GM19099 (cell line): ENCODE measurements around the gene ZNF446.

Experiments
- POLR2A ChIP-seq: IDR thresholded peaks from 3 replicates; pipeline ENCODE4 v1.6.1; 2011; ENCODE audit warnings: low read depth; ENCODE audit not compliant: insufficient read length; ENCODE audit errors: extremely low read depth

Gene ZNF446

DNA sequence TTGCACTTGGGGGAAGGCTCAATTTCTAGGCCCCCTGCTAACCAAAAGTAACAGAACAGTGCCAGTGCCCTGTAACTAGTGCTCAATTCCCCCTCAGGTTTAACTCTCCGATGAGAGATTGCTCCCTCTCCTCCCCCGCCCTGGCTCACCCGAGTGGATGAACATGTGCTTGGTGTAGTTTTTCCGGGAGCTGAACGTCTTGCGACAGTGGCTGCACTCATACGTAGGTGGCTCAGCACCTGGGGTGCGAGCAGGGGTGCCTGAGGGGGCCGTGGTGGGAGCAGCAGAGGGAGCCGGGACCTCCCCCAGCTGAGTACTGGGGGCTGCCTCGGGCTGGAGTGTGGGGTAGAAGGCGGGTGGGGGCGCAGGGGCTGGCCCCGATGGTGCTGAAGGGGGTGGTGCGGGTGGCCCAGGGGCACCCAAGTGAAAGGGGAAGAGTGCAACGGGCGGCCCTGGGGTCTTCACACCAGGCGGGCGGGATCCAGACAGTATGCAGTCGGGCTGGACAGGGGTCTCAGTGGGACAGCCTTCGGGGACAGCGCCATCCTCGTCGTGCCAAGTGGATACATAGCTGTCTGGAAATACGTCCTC, 40.2 kb downstream of the ZNF446 start:
- TF ChIP-seq POLR2A = no peak

DNA sequence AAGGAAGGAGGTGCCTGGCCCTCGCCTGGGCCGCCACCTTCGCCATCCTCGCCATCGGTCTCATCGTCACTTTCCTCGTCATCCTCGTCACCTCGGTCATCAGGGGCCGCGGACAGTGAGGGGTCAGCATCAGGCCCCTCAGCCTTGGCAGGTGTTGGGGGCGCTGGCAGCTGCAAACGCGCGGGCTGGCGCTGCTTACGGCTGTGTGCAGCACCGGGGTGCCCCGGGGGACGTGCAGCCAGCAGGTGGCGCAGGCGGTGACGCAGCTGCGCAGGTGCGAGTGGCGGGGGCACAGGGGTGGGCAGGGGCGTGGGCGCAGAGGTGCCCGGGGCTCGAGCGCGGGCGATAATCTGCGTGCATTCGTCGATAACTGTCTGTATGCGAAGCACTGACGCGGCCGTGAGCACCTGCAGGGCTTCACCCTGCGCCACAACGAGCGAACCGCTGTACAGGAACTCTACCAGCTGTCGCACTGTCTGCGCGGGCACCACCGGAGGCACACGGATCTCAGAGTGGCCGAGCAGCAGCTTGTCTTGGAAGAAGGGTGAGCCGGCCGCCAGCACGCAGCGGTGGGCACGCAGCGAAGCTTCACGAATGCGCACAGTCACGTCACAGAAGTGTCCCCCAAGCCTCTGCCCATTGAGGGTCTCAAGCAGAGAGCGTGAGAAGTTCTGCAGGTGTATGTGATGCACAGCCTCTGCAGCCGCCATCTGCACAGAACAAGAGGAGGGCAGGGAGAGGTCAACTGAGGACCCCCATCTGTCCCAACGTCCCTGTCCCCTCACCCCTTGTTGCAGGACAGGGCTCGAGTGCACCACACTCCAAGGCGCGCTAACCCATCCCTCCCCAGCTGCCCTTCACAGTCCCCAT, 41.0 kb downstream of the ZNF446 start:
- no peak for TF ChIP-seq POLR2A

DNA sequence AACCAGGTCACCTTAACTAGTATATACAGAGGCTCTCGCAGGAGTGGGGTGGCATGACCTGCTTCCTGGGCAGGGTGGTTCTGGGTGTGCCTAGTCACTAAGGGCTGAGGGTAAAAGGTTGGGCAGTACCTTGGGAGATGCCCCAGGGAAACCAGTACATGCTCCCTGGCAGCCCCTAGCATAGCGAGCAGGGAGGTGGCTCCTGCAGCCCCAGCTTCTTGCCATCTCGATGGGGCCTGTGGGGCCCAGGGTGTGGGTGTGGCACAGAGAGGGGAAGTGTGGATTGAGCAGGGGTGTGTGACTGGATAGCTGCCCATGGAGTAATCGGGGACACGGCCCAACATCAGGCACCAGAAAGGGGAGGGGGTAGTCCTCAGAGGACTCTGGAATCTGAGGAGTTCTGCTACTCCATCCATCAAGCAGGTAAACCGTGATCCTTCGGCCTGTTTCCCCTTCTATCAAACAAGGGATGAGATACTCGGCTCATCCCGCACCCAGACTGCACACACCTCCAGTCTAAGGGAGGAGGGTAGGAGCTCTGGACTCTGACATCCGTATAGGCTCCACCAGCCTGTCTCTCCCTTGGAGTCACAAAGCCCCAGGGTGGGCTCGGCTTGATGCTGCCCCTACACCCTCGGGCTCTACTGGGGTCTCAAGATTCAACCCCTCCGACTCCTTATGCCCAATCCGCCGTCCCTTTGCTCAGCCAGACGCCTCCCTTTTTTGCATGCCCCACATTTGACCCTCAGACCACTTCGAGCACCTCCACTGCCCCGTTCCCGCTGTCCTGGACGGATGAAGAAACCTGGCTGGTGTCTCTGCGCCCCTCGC, 42.3 kb downstream of the ZNF446 start:
- no peak for TF ChIP-seq POLR2A

DNA sequence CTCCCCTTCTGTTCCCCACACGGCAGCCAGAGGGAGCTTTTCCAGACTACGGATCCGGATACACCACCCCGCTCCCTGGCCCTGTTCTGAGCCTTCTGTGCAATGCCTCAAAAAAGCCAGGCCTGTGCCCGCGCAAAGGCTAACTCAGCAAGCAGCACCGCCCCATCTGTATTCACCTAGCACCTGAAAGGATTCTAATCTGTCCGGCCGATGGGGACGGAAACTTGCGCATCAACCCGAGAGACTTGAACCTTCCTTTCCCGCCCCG, 42.9 kb downstream of the ZNF446 start:
- no peak for TF ChIP-seq POLR2A

DNA sequence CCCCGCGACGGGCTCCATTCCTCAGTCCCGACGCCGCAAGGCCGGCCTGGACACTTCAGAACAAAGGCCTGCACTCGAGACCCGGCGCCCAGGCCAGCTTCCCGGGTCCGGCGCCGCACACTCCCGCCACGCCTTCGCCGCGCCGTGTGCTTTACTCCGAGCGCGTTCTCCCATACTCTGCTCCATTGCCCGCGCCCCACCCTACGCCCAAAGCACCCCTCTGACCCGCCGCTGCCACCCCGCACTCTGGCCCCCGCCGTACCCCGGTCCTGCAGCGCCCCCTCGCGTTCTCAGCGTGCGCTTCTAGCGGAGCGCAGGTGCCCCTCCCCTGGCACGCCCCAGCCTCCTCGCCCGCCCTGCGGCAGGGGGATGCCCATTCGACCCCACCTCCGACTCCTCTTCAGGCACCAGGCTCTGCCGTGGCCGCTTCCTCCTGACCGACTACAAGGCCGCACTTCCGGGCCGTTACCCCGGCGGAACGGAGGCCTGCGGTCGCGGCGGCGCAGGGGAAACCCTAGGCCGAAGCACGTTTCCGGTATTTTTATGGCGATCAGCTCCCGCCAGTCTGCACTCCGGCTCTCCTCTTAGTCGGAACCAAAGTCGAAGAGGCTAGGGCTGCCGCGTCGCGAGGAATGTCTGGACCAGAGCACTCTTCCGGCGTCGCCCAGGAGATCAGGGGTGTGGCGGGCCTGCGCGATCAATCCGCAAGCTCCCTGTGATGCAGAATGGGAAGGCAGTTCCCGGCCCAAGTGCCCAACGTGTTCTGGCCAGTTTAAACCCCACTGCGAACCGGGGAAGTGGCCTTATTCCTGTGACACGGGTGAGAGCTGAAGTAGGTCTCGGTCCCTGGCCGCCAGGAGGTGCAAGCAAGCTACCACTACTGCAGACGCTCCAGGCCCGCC, 43.5 kb downstream of the ZNF446 start, which contains the start of gene ZBTB45:
Gene ZBTB45, minus strand, starts transcription at position 456 of the 902 bp plus-strand sequence. CDS start 2,137 bp downstream, outside the sequence.
- peak; percentile 83 for TF ChIP-seq POLR2A

DNA sequence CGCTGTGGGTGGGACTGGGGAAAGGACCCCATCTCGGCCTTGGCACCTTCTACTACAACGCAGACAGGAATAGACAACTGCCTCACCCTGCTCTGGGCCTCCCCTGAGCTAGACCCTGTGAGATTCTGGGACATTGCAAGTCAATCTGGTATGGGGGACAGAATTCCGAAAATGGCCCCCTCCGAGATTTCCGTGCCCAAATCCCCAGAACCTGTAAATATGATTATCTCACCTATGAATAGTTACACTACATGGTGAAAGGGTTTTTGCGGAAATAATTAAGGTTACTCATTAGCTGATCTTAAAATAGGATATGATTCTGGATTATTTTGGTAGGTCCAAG, 44.1 kb downstream of the ZNF446 start:
- TF ChIP-seq POLR2A = no peak

DNA sequence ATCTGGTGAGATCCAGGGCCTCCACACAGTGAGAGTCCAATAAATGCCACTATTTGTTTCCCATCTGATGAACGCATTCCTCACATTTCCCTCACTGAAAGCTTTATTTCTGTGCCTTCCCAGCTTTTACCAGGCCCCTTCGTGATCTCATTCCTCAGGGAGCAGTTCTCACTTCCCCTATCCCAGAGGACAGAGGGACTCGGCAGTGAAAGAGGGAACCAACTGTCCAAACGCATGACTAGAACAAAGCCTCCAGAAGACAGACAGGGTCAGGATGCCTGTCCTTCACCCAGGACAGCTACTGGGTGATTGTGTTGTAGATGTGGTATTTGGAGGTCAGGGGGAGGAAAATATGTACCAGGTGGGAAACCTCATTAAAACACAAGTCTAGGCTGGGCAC, 45.5 kb downstream of the ZNF446 start:
- no peak for TF ChIP-seq POLR2A

DNA sequence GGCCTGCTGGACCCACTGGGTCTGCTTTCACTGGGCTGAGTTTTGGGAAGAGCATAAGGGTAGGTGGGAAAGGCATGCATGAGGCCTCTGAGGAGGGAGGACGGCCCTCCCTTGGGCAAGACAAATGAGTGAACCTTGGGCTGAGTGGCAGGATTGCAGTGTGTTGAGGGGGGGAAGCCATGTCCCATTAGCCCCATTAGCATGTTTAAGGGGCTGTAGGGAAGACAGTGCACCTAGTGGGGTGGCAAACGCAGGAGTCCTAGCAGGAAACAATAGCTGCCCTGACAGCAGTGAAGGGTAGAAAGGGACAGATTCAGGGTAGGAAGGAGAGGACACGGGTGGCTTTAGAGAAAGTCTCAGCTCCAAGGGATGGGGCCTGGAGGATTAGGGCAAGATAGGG, 46.6 kb downstream of the ZNF446 start:
- no peak for TF ChIP-seq POLR2A

DNA sequence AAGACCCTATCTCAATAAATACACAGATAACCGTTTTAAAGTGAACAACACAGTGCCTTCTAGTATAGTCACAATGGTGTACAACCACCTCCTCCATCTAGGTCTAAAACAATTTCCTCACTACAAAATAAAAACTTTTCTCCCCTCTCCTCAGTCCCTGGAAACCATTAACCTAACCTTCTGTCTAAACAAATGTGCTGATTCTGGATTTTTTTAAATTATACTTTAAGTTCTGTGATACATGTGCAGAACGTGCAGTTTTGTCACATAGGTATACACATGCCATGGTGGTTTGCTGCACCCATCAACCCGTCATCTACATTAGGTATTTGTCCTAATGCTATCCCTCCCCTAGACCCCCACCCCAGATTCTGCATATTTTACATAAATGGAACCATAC, 53.3 kb downstream of the ZNF446 start:
- TF ChIP-seq POLR2A = no peak
